GM19238 (cell line): ENCODE measurements around the gene B4GALT5.
"Not testable (repeated sequence)": the region's sequence is repeated elsewhere in the genome, so short reads cannot be mapped to it uniquely, and the experiment has no call there.

Experiments used
- DNase-seq: peaks from one replicate; pipeline ENCODE4 v3.0.0; 2011; ENCODE audit warnings: low spot score; ENCODE audit not compliant: insufficient read length

The B4GALT5 gene

GRCh38 chr20:49679634-49680033, 34.0 kb downstream of the B4GALT5 start:
- no peak for DNase-seq

GRCh38 chr20:49677777-49678758, 35.6 kb downstream of the B4GALT5 start:
- DNase-seq = no peak

GRCh38 chr20:49676581-49677291, 36.9 kb downstream of the B4GALT5 start:
- DNase-seq = no peak

GRCh38 chr20:49675368-49676151, 38.1 kb downstream of the B4GALT5 start:
- no peak for DNase-seq

- DNase-seq = no peak
Measured at GRCh38 chr20:49674383-49675352, 39.0 kb downstream of the B4GALT5 start.

- DNase-seq = no peak
Measured at GRCh38 chr20:49672096-49672664, 41.5 kb downstream of the B4GALT5 start.

GRCh38 chr20:49671433-49671832, 42.2 kb downstream of the B4GALT5 start:
- DNase-seq = no peak

- DNase-seq = no peak
Measured at GRCh38 chr20:49669601-49670189, 44.0 kb downstream of the B4GALT5 start.

GRCh38 chr20:49668878-49669195, 44.8 kb downstream of the B4GALT5 start:
- not testable (repeated sequence) for DNase-seq

GRCh38 chr20:49668181-49668877, 45.3 kb downstream of the B4GALT5 start:
- DNase-seq = peak; percentile 23

GRCh38 chr20:49666911-49667310, 46.8 kb downstream of the B4GALT5 start:
- DNase-seq = no peak

GRCh38 chr20:49665796-49666195, 47.9 kb downstream of the B4GALT5 start:
- DNase-seq = no peak

- DNase-seq = no peak
Measured at GRCh38 chr20:49664612-49665313, 48.9 kb downstream of the B4GALT5 start.

- DNase-seq = no peak
Measured at GRCh38 chr20:49663112-49663511, 50.6 kb downstream of the B4GALT5 start.

- no peak for DNase-seq
Measured at GRCh38 chr20:49661560-49662329, 51.9 kb downstream of the B4GALT5 start.

- no peak for DNase-seq
Measured at GRCh38 chr20:49660912-49661311, 52.8 kb downstream of the B4GALT5 start.

GRCh38 chr20:49659056-49659455, 54.6 kb downstream of the B4GALT5 start:
- no peak for DNase-seq

GRCh38 chr20:49658508-49658907, 55.2 kb downstream of the B4GALT5 start:
- no peak for DNase-seq
